Muscle layer of colon (tissue), 2 donors: Measurements from ENCODE around the gene GRK4.

Source experiments
- H3K27ac ChIP-seq: one replicate; pipeline ENCODE4 v1.7.0; 2013; ENCODE audit warnings: low read depth, mild to moderate bottlenecking, low read length, moderate library complexity
- H3K27me3 ChIP-seq, 2 donors: one replicate each; pipeline ENCODE4 v1.7.0; 2013; ENCODE audit warnings: low read length in 2 of 2, mild to moderate bottlenecking in 2 of 2; ENCODE audit not compliant: insufficient read depth in 2 of 2, control insufficient read depth in 1 of 2
- H3K36me3 ChIP-seq: one replicate; pipeline ENCODE4 v1.7.0; 2013; ENCODE audit warnings: mild to moderate bottlenecking, low read length; ENCODE audit not compliant: insufficient read depth
- H3K4me1 ChIP-seq: one replicate; pipeline ENCODE4 v1.7.0; 2013; ENCODE audit warnings: mild to moderate bottlenecking, low read length; ENCODE audit not compliant: insufficient read depth
- H3K4me3 ChIP-seq, 2 donors: one replicate each; pipeline ENCODE4 v1.7.0; 2013; ENCODE audit warnings: low read length in 2 of 2, low read depth in 1 of 2, mild to moderate bottlenecking in 1 of 2, moderate library complexity in 1 of 2
- H3K9ac ChIP-seq: one replicate; pipeline ENCODE4 v1.7.0; 2013; ENCODE audit warnings: low read length
- H3K9me3 ChIP-seq: one replicate; pipeline ENCODE4 v1.7.0; 2013; ENCODE audit warnings: mild to moderate bottlenecking, low read length
- donor health status: abdominal sarcoma.
- donor health status: Adenocarcinoma of cecum.

The GRK4 gene

DNA sequence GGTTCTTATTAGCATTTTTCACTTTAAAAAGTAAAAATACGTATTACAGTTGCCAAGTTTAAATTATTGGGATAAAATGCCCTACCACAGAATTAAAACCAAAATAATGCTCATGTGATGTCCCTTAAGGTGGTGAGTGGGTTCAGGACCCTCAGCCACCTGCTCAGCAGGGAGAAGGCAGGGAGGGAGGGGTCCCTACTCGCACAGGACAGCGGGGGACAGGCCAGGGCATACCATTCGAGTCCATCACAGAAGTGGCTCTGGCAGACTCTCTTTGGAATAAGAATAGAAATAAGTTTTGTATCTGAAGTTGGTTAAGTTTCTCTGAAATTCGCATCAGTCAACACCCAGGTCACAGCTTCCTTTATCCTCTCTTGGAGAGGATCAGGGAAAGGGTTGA lies 37.9 kb upstream of the GRK4 start:
- Histone ChIP-seq H3K9me3 (no peaks in the 10 kb centered on the region), H3K9ac (no peak overlapping the region)

DNA sequence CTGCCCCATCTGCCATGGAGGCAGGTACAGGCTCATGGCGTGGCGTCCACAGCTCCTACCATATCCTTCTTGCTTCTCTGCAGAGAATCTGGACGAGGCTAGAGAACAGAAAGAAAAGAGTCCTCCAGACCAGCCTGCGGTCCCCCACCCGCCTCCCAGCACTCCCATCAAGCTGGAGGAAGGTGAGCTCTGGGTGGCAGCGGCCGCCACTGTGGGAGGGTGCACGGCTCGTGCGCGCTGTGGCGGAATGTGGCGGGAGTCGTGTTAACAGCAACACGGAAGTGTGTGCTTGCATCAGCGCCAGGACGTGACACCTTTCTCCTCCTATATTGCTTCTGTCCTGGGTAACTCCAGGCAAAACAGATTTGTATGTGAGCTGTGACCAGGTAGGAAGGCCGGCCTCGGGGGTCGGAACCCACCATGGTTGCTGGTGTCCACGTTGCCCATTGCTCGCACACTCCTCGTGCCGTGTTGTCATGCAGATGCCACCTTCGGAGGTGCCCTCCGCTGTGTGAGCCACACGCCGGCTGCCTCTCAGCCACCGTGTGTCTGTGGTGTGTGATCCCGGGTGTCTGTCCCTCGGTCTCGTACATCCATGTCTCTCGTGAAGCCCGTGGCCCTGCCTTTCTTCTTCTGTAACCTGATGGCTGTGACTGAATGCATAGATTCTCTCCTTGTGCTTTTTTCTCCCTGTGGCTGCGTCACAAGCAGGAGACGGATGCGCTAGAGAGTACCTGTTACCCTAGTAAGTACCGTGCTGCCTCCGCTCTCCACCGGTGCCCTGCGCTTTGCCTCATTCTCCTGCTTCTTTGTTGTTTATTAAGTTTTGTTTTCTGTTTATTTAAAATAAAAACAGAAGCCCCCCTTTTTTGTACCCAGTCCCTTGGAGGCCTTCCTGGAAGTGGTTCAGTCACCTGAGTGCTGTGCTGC lies 37.2 kb upstream of the GRK4 start:
- no peak overlapping the region for H3K27ac ChIP-seq

More for the DNA sequence above, 37.9 kb upstream of the GRK4 start:
- Histone ChIP-seq H3K4me1 (no peaks in the 10 kb centered on the region), H3K36me3 (peaks cover 76% of the 10 kb centered on the region), H3K4me3 (no peak overlapping the region), H3K27me3 (no peaks in the 10 kb centered on the region), H3K27ac (no peak overlapping the region)

DNA sequence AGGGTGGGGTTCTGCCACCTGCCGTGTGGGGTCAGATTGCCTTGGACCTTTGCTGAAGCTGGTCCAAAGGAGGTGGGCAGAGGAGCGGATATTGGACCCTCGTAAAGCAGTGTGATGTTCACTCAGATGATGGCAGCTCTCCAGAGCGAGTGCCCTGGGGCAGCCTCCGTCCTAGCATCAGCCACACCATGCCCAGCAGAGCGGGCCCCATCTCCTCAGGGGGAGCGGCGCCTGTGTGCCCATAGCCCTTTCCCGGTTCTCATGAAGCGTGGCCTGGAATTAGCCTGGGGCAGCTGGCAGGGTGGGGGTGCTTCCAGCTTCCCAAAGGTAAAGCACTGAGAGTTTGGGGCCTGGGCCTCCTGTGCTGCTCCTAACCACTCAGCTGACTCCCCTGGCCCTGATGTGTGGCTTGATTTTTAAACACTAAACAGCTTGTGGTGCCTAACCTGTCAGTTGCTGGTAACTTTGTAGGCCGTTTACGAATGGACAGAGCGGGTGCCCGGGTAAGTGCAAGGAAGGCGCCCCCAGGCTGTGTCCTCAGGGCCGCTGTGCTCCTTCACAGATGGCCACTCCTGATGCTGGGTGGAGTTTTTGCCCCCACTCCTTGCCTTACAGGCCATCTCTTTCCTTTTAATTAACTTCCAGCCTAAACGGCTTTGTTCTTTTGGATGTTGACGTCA lies 36.2 kb upstream of the GRK4 start:
- Histone ChIP-seq H3K27me3 (no peaks in the 10 kb centered on the region), H3K9ac (no peak overlapping the region), H3K27ac (no peak overlapping the region), H3K36me3 (peaks cover 76% of the 10 kb centered on the region), H3K4me3 (no peak overlapping the region), H3K4me1 (no peaks in the 10 kb centered on the region), H3K9me3 (no peaks in the 10 kb centered on the region)

More for the DNA sequence above, 37.2 kb upstream of the GRK4 start:
- H3K27me3 ChIP-seq, result no peaks in the 10 kb centered on the region
- no peaks in the 10 kb centered on the region for H3K9me3 ChIP-seq
- H3K4me1 ChIP-seq, result no peaks in the 10 kb centered on the region
- no peak overlapping the region for H3K9ac ChIP-seq
- H3K36me3 ChIP-seq, result peaks cover 76% of the 10 kb centered on the region
- H3K4me3 ChIP-seq, result no peak overlapping the region

GRCh38 chr4:2927696-2928075 lies 35.7 kb upstream of the GRK4 start:
- no peaks in the 10 kb centered on the region for H3K9me3 ChIP-seq
- no peak overlapping the region for H3K4me3 ChIP-seq
- H3K27me3 ChIP-seq, result no peaks in the 10 kb centered on the region
- H3K9ac ChIP-seq, result no peak overlapping the region
- peaks cover under 1% of the 10 kb centered on the region for H3K4me1 ChIP-seq
- no peak overlapping the region for H3K27ac ChIP-seq
- peaks cover 71% of the 10 kb centered on the region for H3K36me3 ChIP-seq

DNA sequence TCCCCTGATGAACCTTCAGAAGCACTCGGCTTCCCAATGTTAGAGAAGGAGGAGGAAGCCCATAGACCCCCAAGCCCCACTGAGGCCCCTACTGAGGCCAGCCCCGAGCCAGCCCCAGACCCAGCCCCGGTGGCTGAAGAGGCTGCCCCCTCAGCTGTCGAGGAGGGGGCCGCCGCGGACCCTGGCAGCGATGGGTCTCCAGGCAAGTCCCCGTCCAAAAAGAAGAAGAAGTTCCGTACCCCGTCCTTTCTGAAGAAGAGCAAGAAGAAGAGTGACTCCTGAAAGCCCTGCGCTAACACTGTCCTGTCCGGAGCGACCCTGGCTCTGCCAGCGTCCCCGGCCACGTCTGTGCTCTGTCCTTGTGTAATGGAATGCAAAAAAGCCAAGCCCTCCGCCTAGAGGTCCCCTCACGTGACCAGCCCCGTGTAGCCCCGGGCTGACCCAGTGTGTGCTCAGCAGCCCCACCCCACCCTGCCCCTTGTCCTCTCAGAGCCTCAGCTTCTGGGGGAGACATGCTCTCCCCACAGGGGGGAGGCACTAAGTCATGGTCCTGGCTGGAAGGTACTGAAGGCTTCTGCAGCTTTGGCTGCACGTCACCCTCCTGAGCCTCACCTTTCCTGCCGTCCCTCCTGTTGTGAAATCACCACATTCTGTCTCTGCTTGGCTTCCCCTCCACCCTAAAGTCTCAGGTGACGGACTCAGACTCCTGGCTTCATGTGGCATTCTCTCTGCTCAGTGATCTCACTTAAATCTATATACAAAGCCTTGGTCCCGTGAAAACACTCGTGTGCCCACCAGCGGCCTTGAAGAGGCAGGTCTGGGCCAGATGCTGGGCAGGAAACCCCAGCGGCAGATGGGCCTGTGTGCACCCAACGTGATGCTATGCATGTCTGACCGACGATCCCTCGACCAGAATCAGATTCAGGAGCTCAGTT lies 34.9 kb upstream of the GRK4 start:
- Histone ChIP-seq H3K4me1 (peaks cover 3% of the 10 kb centered on the region), H3K27me3 (no peaks in the 10 kb centered on the region), H3K9me3 (no peaks in the 10 kb centered on the region), H3K36me3 (peaks cover 63% of the 10 kb centered on the region), H3K4me3 (no peak overlapping the region), H3K27ac (no peak overlapping the region), H3K9ac (no peak overlapping the region)

GRCh38 chr4:2929469-2929868 lies 33.9 kb upstream of the GRK4 start:
- Histone ChIP-seq H3K9me3 (no peaks in the 10 kb centered on the region), H3K27me3 (no peaks in the 10 kb centered on the region), H3K36me3 (peaks cover 53% of the 10 kb centered on the region), H3K27ac (no peak overlapping the region), H3K9ac (no peak overlapping the region), H3K4me3 (no peak overlapping the region), H3K4me1 (peaks cover 3% of the 10 kb centered on the region)

DNA sequence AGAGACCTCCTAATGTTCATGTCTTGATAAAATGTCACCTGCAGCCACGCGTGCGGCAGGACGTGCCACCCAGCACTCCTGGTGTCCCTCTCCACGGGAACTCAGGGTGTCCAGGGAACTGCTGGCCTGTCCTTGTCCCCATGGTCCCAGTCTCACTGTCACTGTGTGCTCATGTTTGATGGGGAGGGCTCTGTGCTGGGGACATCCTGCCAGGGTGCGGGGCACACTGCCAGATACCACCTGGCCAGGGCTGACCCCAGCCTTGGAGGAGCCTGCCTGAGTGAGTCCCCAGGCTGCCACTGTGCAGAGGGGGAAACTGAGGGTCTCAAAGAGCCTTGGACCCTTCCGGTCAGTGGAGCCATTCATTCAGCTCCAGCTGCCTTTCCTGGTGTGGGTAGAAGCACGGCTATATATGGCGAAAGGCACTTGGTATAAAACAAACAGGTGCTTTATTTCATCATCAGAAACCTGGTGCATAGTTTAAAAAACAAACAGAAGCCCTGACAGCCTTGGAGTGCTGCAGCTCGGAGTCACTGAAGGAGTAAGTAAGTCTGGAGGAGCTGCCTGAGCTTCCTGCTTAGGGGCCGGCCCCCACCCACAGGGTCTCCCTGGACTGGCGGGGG lies 33.1 kb upstream of the GRK4 start:
- no peak overlapping the region for H3K4me3 ChIP-seq
- H3K9ac ChIP-seq, result no peak overlapping the region

DNA sequence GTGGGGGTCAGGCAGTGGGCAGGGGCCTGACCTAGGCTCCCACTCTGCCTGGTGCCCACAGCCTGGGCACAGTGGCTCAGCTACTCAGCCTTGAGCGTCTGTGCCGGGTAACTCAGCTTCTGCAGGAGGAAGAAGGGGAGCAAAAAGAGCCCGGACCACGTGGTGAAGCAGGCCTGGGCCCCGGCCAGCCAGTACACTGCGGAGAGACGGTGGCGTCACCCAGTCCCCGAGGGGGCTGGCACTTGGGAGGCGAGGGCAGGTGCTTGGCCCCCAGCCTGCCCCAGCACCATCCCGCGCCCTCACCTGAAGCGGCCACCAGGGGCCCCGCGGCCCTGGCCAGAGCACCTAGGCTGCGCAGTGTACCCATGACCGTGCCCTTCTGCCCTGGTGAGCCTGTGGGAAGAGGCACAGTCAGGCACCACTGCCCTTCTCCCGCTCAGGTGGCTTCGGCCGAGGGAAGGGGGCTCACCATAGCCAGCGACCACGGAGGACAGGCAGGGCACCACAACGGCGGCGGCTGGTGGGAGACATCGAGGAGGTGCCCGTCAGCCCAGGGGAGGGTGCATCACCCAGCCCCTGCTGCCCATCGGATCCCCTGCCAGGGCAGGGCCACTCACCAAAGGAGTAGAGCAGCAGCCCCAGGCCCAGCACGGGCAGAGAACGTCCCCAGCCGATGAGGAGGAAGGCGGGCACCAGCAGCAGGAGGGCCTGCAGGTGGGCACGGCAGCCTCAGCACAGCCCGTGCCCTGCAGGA lies 32.4 kb upstream of the GRK4 start:
- no peaks in the 10 kb centered on the region for H3K27me3 ChIP-seq
- H3K27ac ChIP-seq, result no peak overlapping the region
- H3K9ac ChIP-seq, result no peak overlapping the region
- H3K4me3 ChIP-seq, result no peak overlapping the region
- H3K36me3 ChIP-seq, result peaks cover 43% of the 10 kb centered on the region
- no peaks in the 10 kb centered on the region for H3K9me3 ChIP-seq
- H3K4me1 ChIP-seq, result peaks cover 10% of the 10 kb centered on the region

More for the DNA sequence above, 33.1 kb upstream of the GRK4 start:
- peaks cover 4% of the 10 kb centered on the region for H3K4me1 ChIP-seq
- no peaks in the 10 kb centered on the region for H3K27me3 ChIP-seq
- no peak overlapping the region for H3K27ac ChIP-seq
- H3K9me3 ChIP-seq, result no peaks in the 10 kb centered on the region
- peaks cover 48% of the 10 kb centered on the region for H3K36me3 ChIP-seq

- Histone ChIP-seq H3K27me3 (no peaks in the 10 kb centered on the region), H3K4me3 (no peak overlapping the region), H3K36me3 (peaks cover 35% of the 10 kb centered on the region), H3K9me3 (no peaks in the 10 kb centered on the region), H3K4me1 (peaks cover 14% of the 10 kb centered on the region), H3K27ac (no peak overlapping the region), H3K9ac (no peak overlapping the region)
Measured at GRCh38 chr4:2931512-2932301, 31.7 kb upstream of the GRK4 start.
